Aorta (tissue), 5 donors: ENCODE measurements around the gene COQ2. TPM values are rescaled to one million over a fixed set of nuclear protein-coding genes. Genes with fewer than 3 reads are reported as not detected.
"Not testable (repeated sequence)": the region's sequence is repeated elsewhere in the genome, so short reads cannot be mapped to it uniquely, and the experiment has no call there.

ENCODE experiments used
- ATAC-seq: fragments of 200-7000 bp; cut with Tn5 transposase; one replicate; pipeline ENCODE4 v1.9.1; 2022; ENCODE audit warnings: moderate library complexity; ENCODE audit not compliant: low FRiP score
- DNase-seq, 2 donors: peaks; one replicate each; pipeline ENCODE4 v3.0.0-alpha.2; 2020
- H3K27ac ChIP-seq, 2 donors: one replicate each; pipeline ENCODE4 v1.5.1; 2013; ENCODE audit warnings: low read length in 2 of 2, mild to moderate bottlenecking in 2 of 2, moderate library complexity in 2 of 2, control low read depth in 1 of 2, inconsistent platforms in 1 of 2, low read depth in 1 of 2
- H3K27me3 ChIP-seq, 2 donors: one replicate each; pipeline ENCODE4 v1.6.1; 2013; ENCODE audit warnings: control low read depth in 1 of 2, low read length in 1 of 2, mild to moderate bottlenecking in 1 of 2, moderate library complexity in 1 of 2; ENCODE audit not compliant: insufficient read depth in 2 of 2, control insufficient read depth in 1 of 2
- H3K36me3 ChIP-seq, 2 donors: one replicate each; pipeline ENCODE4 v1.6.1; 2013; ENCODE audit warnings: control low read depth in 1 of 2, low read length in 1 of 2, mild to moderate bottlenecking in 1 of 2; ENCODE audit not compliant: insufficient read depth in 2 of 2, control insufficient read depth in 1 of 2
- H3K4me1 ChIP-seq, 2 donors: one replicate each; pipeline ENCODE4 v1.6.1; 2013; ENCODE audit warnings: low read length in 2 of 2, control low read depth in 1 of 2, mild to moderate bottlenecking in 1 of 2, moderate library complexity in 1 of 2; ENCODE audit not compliant: insufficient read depth in 2 of 2, control insufficient read depth in 1 of 2
- H3K4me3 ChIP-seq, 2 donors: one replicate each; pipeline ENCODE4 v1.5.1; 2013; ENCODE audit warnings: low read length in 2 of 2, control low read depth in 1 of 2, mild to moderate bottlenecking in 1 of 2
- H3K9me3 ChIP-seq: one replicate; pipeline ENCODE4 v1.6.1; 2013; ENCODE audit warnings: mild to moderate bottlenecking, low read length; ENCODE audit not compliant: control insufficient read depth
- WGBS, 2 donors: extraction: QIAGEN DNeasy Blood & Tissue Kit; methylation state at CpG; one replicate each; pipeline ENCODE4 v1.1.7; 2013; 5-methylcytosine and 5-hydroxymethylcytosine counted together
- intact Hi-C, 2 donors: fragments of 100-400 bp; cut with DNase I; formaldehyde crosslinking; loops; one replicate each; pipeline versions ENCODE4 v1.14.2 to v1.15.0; 2022
- polyA plus RNA-seq, 2 donors: library from polyadenylated mRNA; stranded (reverse); fragments of 200-250 nt; gene quantifications; one replicate each; pipeline ENCODE4 v1.2.3, GENCODE V29; 2013
- total RNA-seq, 2 donors: library from RNA; stranded (reverse); fragmentation: NEBNext Ultra II Directional; extraction: Animal tissue kit (Norgen Biotek cat#: 25700); gene quantifications; one replicate each; pipeline ENCODE4 v1.2.1, GENCODE V29; 2021
- donor health status: healthy with polysubstance abuse.
- donor health status: Bipolar disorder and iron deficiency.
- donor health status: DM: no; HTN: no; CAD: no.
- donor health status: DM: no; HTN: no; CAD: no.
- donor health status: DM: yes; HTN: yes; CAD: no.

COQ2 gene
- total and polyA plus RNA-seq, 4 donors, result 1.8 to 7.6 (median 5.1) TPM

- no peaks in the 10 kb centered on the region for H3K4me1 ChIP-seq
- H3K27ac ChIP-seq, result no peak overlapping the region
- DNase-seq (no peak), ATAC-seq (no peak)
- no peaks in the 10 kb centered on the region for H3K9me3 ChIP-seq
- no peak overlapping the region for H3K4me3 ChIP-seq
- intact Hi-C loops, result no loop called here
- no peaks in the 10 kb centered on the region for H3K27me3 ChIP-seq
- no peaks in the 10 kb centered on the region for H3K36me3 ChIP-seq
- 81 to 85% methylated on average over 8 of the region's 8 CpGs for WGBS, 2 donors
Observed at GRCh38 chr4:83293305-83294046, 8.9 kb upstream of the COQ2 start.

DNA sequence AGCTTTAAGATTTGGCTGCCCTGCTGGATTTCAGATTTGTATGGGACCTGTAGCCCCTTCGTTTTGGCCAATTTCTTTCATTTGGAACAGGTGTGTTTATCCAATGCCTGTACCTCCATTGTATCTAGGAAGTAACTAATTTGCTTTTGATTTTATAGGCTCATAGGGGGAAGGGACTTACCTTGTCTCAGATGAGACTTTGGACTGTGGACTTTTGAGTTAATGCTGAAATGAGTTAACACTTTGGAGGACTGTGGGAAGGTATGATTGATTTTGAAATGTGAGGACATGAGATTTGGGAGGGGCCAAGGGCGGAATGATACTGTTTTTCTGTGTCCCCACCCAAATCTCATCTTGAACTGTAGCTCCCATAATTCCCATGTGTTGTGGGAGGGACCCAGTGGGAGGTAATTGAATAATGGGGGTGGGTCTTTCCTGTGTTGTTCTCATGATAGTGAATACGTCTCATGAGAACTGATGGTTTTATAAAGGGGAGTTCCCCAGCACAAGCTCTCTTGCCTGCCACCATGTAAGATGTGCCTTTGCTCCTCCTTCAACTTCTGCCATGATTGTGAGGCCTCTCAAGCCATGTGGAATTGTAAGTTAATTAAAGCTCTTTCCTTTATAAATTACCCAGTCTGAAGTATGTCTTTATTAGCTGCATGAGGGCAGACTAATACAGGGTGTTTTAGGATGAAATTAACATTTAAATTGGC is 5.6 kb upstream of the COQ2 start:
- H3K9me3 ChIP-seq, intact Hi-C loops, H3K27me3 ChIP-seq, DNase-seq, H3K4me1 ChIP-seq, ATAC-seq, H3K36me3 ChIP-seq, H3K27ac ChIP-seq, H3K4me3 ChIP-seq: not testable (repeated sequence)
- 71 to 80% methylated on average over 3 of the region's 3 CpGs for WGBS, 2 donors

GRCh38 chr4:83288381-83288780 is 3.8 kb upstream of the COQ2 start:
- H3K27ac ChIP-seq, H3K9me3 ChIP-seq, DNase-seq, H3K36me3 ChIP-seq, H3K27me3 ChIP-seq, H3K4me1 ChIP-seq, H3K4me3 ChIP-seq, ATAC-seq: not testable (repeated sequence)
- intact Hi-C loops, result loop anchor here in 1 of 2 donors (10.0 kb wide), 1 partner anchor 166 kb away; the partner anchor contains the start of genes HELQ and MRPS18C
- WGBS, 2 donors, result 35 to 39% methylated on average over 1 of the region's 1 CpG

- Histone ChIP-seq H3K4me3 (peak overlapping the region; percentile 50 to 70), H3K4me1 (peaks cover 0 to 2% of the 10 kb centered on the region in 2 donors), H3K9me3 (no peaks in the 10 kb centered on the region), H3K27me3 (no peaks in the 10 kb centered on the region), H3K36me3 (no peaks in the 10 kb centered on the region), H3K27ac (peak overlapping the region; percentile 32 to 72)
- DNase-seq, result no peak
- WGBS, 2 donors, result 2 to 3% methylated on average over 9 of the region's 9 CpGs
- peak; percentile 44 for ATAC-seq
- intact Hi-C loops, result loop anchor here in 1 of 2 donors (10.0 kb wide), 1 partner anchor 170 kb away; the partner anchor contains the start of genes HELQ and MRPS18C
Observed at GRCh38 chr4:83285055-83285407, 433 bp upstream of the COQ2 start.

DNA sequence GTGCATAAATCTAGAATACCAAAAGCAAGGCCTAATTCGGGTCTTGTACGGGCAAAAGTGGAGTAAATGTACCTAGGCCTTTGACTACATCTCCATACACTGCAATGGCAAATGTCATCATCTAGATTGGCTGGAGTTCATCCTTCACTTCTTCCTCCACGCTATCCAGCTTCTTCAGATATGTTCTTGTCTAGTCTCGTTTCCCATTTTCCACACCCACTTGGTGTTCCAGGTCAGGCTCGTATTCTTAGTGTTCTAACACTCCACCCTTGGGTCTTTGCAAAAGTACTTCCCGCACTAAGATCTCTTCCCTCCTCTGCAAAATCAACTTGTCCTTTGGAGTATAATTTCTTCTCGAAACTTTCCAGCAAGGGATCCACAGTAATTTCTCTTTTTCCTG is 1.4 kb downstream of the COQ2 start:
- DNase-seq (no peak), ATAC-seq (no peak)
- H3K27ac ChIP-seq, result no peak overlapping the region
- 91 to 98% methylated on average over 7 of the region's 7 CpGs for WGBS, 2 donors
- peaks cover 0 to 2% of the 10 kb centered on the region in 2 donors for H3K4me1 ChIP-seq
- intact Hi-C loops, result loop anchor here (5.0 to 10.0 kb wide), 4 partner anchors 172 to 821 kb away; partner anchors contain the start of genes HELQ (in 2 of the 2) and MRPS18C (in 2 of the 2)
- H3K4me3 ChIP-seq, result no peak overlapping the region
- no peaks in the 10 kb centered on the region for H3K9me3 ChIP-seq
- no peaks in the 10 kb centered on the region for H3K36me3 ChIP-seq
- H3K27me3 ChIP-seq, result no peaks in the 10 kb centered on the region

GRCh38 chr4:83282049-83282535 is 2.5 kb downstream of the COQ2 start:
- no peaks in the 10 kb centered on the region for H3K27me3 ChIP-seq
- no peaks in the 10 kb centered on the region for H3K9me3 ChIP-seq
- WGBS, 2 donors, result 31 to 36% methylated on average over 4 of the region's 4 CpGs
- no peak overlapping the region for H3K4me3 ChIP-seq
- no peak for ATAC-seq
- no peaks in the 10 kb centered on the region for H3K36me3 ChIP-seq
- H3K27ac ChIP-seq, result no peak overlapping the region
- no peak for DNase-seq
- intact Hi-C loops, result loop anchor here (5.0 to 10.0 kb wide), 4 partner anchors 173 to 820 kb away; partner anchors contain the start of genes HELQ (in 2 of the 2) and MRPS18C (in 2 of the 2)
- H3K4me1 ChIP-seq, result peaks cover 0 to 2% of the 10 kb centered on the region in 2 donors

GRCh38 chr4:83281307-83281706 is 3.3 kb downstream of the COQ2 start:
- Histone ChIP-seq H3K27me3 (no peaks in the 10 kb centered on the region), H3K9me3 (no peaks in the 10 kb centered on the region), H3K4me3 (no peak overlapping the region), H3K36me3 (no peaks in the 10 kb centered on the region), H3K4me1 (peaks cover 0 to 2% of the 10 kb centered on the region in 2 donors), H3K27ac (no peak overlapping the region)
- ATAC-seq, result no peak
- intact Hi-C loops, result loop anchor here (5.0 to 10.0 kb wide), 4 partner anchors 173 to 819 kb away; partner anchors contain the start of genes HELQ (in 2 of the 2) and MRPS18C (in 2 of the 2)
- WGBS, 2 donors, result 72 to 80% methylated on average over 4 of the region's 4 CpGs
- DNase-seq, result no peak

DNA sequence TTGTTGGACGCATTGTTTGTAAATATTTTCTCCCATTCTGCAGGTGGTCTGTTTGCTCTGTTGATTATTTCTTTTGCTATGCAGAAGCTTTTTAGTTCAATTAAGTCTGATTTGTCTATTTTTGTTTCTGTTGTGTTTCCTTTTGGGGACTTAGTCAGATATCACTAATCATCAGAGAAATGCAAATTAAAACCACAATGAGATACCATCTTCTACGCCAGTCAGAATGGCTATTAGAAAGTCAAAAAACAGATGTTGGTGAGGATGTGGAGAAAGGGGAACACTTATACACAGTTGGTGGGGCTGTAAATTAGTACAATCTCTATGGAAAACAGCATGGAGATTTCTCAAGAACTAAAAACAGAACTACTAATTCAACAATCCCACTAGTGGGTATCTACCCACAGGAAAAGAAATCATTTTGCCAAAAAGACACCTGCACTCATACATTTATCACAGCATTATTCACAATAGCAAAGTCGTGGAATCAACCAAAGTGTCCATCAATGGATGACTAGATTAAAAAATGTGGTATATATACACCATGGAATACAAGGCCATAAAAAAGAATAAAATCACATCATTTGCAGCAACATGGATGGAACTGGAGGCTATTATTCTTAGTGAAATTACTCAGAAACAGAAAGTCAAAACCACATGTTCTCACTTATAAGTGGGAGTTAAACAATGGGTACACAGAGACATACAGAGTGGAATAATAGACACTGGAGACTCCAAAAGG is 8.1 kb downstream of the COQ2 start:
- no peaks in the 10 kb centered on the region for H3K27me3 ChIP-seq
- H3K27ac ChIP-seq, result no peak overlapping the region
- no peaks in the 10 kb centered on the region for H3K9me3 ChIP-seq
- no peak for ATAC-seq
- no peaks in the 10 kb centered on the region for H3K4me1 ChIP-seq
- H3K4me3 ChIP-seq, result no peak overlapping the region
- WGBS, 2 donors, result 94 to 98% methylated on average over 3 of the region's 3 CpGs
- intact Hi-C loops, result no loop called here
- H3K36me3 ChIP-seq, result no peaks in the 10 kb centered on the region
- no peak for DNase-seq
